IMR-90 (cell line): ENCODE data around the gene TIMM44.
"Not testable (repeated sequence)": the region's sequence is repeated elsewhere in the genome, so short reads cannot be mapped to it uniquely, and the experiment has no call there.

ENCODE experiments used
- CTCF ChIP-seq: conservative IDR thresholded peaks from 2 replicates; pipeline ENCODE4 v1.5.1; 2012; ENCODE audit warnings: mild to moderate bottlenecking, low read depth, low read length, improper control_type of control experiment
- RAD21 ChIP-seq: IDR thresholded peaks from 2 replicates; pipeline ENCODE4 v1.6.1; 2012; ENCODE audit warnings: low read length, improper control_type of control experiment
- RFX5 ChIP-seq: IDR thresholded peaks from 2 replicates; pipeline ENCODE4 v1.8.0; 2012; ENCODE audit warnings: low read depth, mild to moderate bottlenecking, low read length, moderate library complexity
- USF2 ChIP-seq: fragments of 150-350 bp; IDR thresholded peaks from 2 replicates; pipeline ENCODE4 v1.6.1; 2017; ENCODE audit warnings: mild to moderate bottlenecking, antibody characterized with exemption, low read length, low read depth

GRCh38 chr19:7930030-7930429 lies 13.4 kb downstream of the TIMM44 start:
- TF ChIP-seq CTCF, RAD21, USF2, RFX5: not testable (repeated sequence)
